GM23248 (cell line): Measurements from ENCODE around the gene FOXD2. TPM values are rescaled to one million over a fixed set of nuclear protein-coding genes. Genes with fewer than 3 reads are reported as not detected.

ENCODE experiments used
- DNase-seq: peaks from one replicate; pipeline ENCODE4 v3.0.0-alpha.2; 2015
- H2AFZ ChIP-seq: fragments of 200-600 bp; sonication (generic); 2 replicates; pipeline ENCODE4 v1.6.1; 2016; ENCODE audit warnings: antibody characterized with exemption
- H3F3A ChIP-seq: fragments of 200-600 bp; sonication (generic); 2 replicates; pipeline ENCODE4 v1.6.1; 2016; ENCODE audit warnings: mild to moderate bottlenecking, antibody characterized with exemption, mixed run types; ENCODE audit not compliant: insufficient read depth
- H3K27ac ChIP-seq: fragments of 200-600 bp; sonication (generic); 2 replicates; pipeline ENCODE4 v1.5.1; 2016; ENCODE audit warnings: mild to moderate bottlenecking
- H3K27me3 ChIP-seq: fragments of 200-600 bp; sonication (generic); replicated peaks from 2 replicates; pipeline ENCODE4 v1.6.1; 2016; ENCODE audit warnings: mild to moderate bottlenecking; ENCODE audit not compliant: insufficient read depth
- H3K36me3 ChIP-seq: fragments of 200-600 bp; sonication (generic); 2 replicates; pipeline ENCODE4 v1.6.1; 2016; ENCODE audit warnings: low read depth, mild to moderate bottlenecking
- H3K4me1 ChIP-seq: fragments of 200-600 bp; sonication (generic); 2 replicates; pipeline ENCODE4 v1.6.1; 2016; ENCODE audit warnings: mild to moderate bottlenecking; ENCODE audit not compliant: insufficient read depth
- H3K4me2 ChIP-seq: fragments of 200-600 bp; sonication (generic); one replicate; pipeline ENCODE4 v1.6.1; 2016; ENCODE audit warnings: mild to moderate bottlenecking; ENCODE audit not compliant: unreplicated experiment
- H3K4me3 ChIP-seq: fragments of 200-600 bp; sonication (generic); 2 replicates; pipeline ENCODE4 v1.5.1; 2016; ENCODE audit warnings: mild to moderate bottlenecking
- H3K79me2 ChIP-seq: fragments of 200-600 bp; sonication (generic); 2 replicates; pipeline ENCODE4 v1.6.1; 2016; ENCODE audit warnings: mild to moderate bottlenecking; ENCODE audit not compliant: insufficient read depth
- H3K9ac ChIP-seq: fragments of 200-600 bp; sonication (generic); 2 replicates; pipeline ENCODE4 v1.6.1; 2016; ENCODE audit warnings: mild to moderate bottlenecking
- H3K9me2 ChIP-seq: fragments of 200-600 bp; sonication (generic); 2 replicates; pipeline ENCODE4 v1.6.1; 2016; ENCODE audit warnings: mixed run types, mild to moderate bottlenecking, moderate library complexity; ENCODE audit not compliant: insufficient read depth
- H3K9me3 ChIP-seq: fragments of 200-600 bp; sonication (generic); one replicate; pipeline ENCODE4 v1.6.1; 2017; ENCODE audit warnings: low read depth
- H4K20me1 ChIP-seq: fragments of 200-600 bp; sonication (generic); 2 replicates; pipeline ENCODE4 v1.6.0; 2016; ENCODE audit not compliant: insufficient read depth
- EZH2 ChIP-seq: fragments of 200-600 bp; sonication (generic); IDR thresholded peaks from 2 replicates; pipeline ENCODE4 v1.6.1; 2018; ENCODE audit warnings: antibody characterized with exemption, mild to moderate bottlenecking; ENCODE audit not compliant: insufficient read depth, poor library complexity, severe bottlenecking
- EZH2phosphoT487 ChIP-seq: fragments of 200-600 bp; sonication (generic); IDR thresholded peaks from 2 replicates; pipeline ENCODE4 v1.6.1; 2018; ENCODE audit warnings: antibody characterized with exemption, moderate library complexity, mild to moderate bottlenecking, low read depth; ENCODE audit not compliant: insufficient read depth
- WGBS, 2 experiments: methylation state at CpG; one replicate each; pipeline ENCODE4 v1.1.6; 2015 to 2017; ENCODE audit warnings: low lambda C conversion rate in 2 of 2, low coverage in 1 of 2; ENCODE audit errors: missing lambda C conversion rate in 2 of 2; 5-methylcytosine and 5-hydroxymethylcytosine counted together
- in situ Hi-C: fragments of 300-500 bp; cut with MboI; formaldehyde crosslinking; loops from 2 replicates; pipeline ENCODE4 v1.15.0; 2020
- polyA plus RNA-seq: library from polyadenylated mRNA; unstranded; fragments of >200 nt; fragmentation: Nextera tagmentation; extraction: Ambion mirVana; gene quantifications from 2 replicates; pipeline ENCODE4 v1.2.1, GENCODE V29; 2016
- total RNA-seq: library from RNA; depleted of rRNA; stranded (reverse); fragments of >200 nt; shearing (Covaris generic); gene quantifications from 2 replicates; pipeline ENCODE4 v1.2.3, GENCODE V29; 2014; rRNA removed

FOXD2 gene
- total and polyA plus RNA-seq, 2 experiments from 2014 or later = 0.20 to 0.43 TPM

GRCh38 chr1:47485817-47486216, 48.0 kb downstream of the FOXD2 start:
- no peaks in the 10 kb centered on the region for H3K9me2 ChIP-seq
- no peaks in the 10 kb centered on the region for H3K36me3 ChIP-seq
- no peaks in the 10 kb centered on the region for H3K4me1 ChIP-seq
- H3K27ac ChIP-seq = no peak overlapping the region
- 51 to 65% methylated on average over 3 of the region's 3 CpGs for WGBS, 2 experiments
- H3K4me2 ChIP-seq = no peak overlapping the region
- DNase-seq = no peak
- no peak overlapping the region for H2AFZ ChIP-seq
- H3F3A ChIP-seq = no peaks in the 10 kb centered on the region
- peaks cover 10% of the 10 kb centered on the region; the same call in 1 of the 2 replicates for H3K27me3 ChIP-seq
- no peaks in the 10 kb centered on the region for H3K9me3 ChIP-seq
- in situ Hi-C loops = no loop called here
- no peak overlapping the region for H3K4me3 ChIP-seq
- no peak for TF ChIP-seq EZH2
- no peak for TF ChIP-seq EZH2phosphoT487
- no peak overlapping the region for H3K9ac ChIP-seq
- no peaks in the 10 kb centered on the region for H3K79me2 ChIP-seq
- H4K20me1 ChIP-seq = no peaks in the 10 kb centered on the region

- H3K4me1 ChIP-seq = no peaks in the 10 kb centered on the region
- WGBS, 2 experiments = 60 to 65% methylated on average over 3 of the region's 3 CpGs
- TF ChIP-seq EZH2phosphoT487 (no peak), EZH2 (no peak)
Measured at GRCh38 chr1:47487332-47487731, 49.5 kb downstream of the FOXD2 start.

GRCh38 chr1:47487850-47488450, 50.1 kb downstream of the FOXD2 start:
- TF ChIP-seq EZH2phosphoT487 (no peak), EZH2 (no peak)
- Histone ChIP-seq H4K20me1 (no peaks in the 10 kb centered on the region), H2AFZ (no peak overlapping the region), H3K4me2 (no peak overlapping the region), H3K9me2 (no peaks in the 10 kb centered on the region), H3K9ac (no peak overlapping the region), H3K36me3 (no peaks in the 10 kb centered on the region), H3K27me3 (peaks cover 10% of the 10 kb centered on the region; the same call in 1 of the 2 replicates), H3K4me3 (no peak overlapping the region), H3K79me2 (no peaks in the 10 kb centered on the region), H3F3A (no peaks in the 10 kb centered on the region), H3K9me3 (no peaks in the 10 kb centered on the region), H3K4me1 (no peaks in the 10 kb centered on the region), H3K27ac (no peak overlapping the region)
- DNase-seq = no peak
- 67 to 73% methylated on average over 8 of the region's 8 CpGs for WGBS, 2 experiments
- in situ Hi-C loops = no loop called here

More at GRCh38 chr1:47487332-47487731, 49.5 kb downstream of the FOXD2 start:
- Histone ChIP-seq H3F3A (no peaks in the 10 kb centered on the region), H3K79me2 (no peaks in the 10 kb centered on the region), H3K9me2 (no peaks in the 10 kb centered on the region), H3K9me3 (no peaks in the 10 kb centered on the region), H4K20me1 (no peaks in the 10 kb centered on the region), H3K9ac (no peak overlapping the region), H3K27me3 (peaks cover 10% of the 10 kb centered on the region; the same call in 1 of the 2 replicates), H3K4me3 (no peak overlapping the region), H3K4me2 (no peak overlapping the region), H2AFZ (no peak overlapping the region), H3K36me3 (no peaks in the 10 kb centered on the region), H3K27ac (no peak overlapping the region)
- in situ Hi-C loops = no loop called here
- DNase-seq = no peak

Other genes starting within 250 kb of the FOXD2 start
- gene PDZK1IP1, start 248.0 kb upstream of the FOXD2 start, total RNA-seq = not detected in 2 replicates
- not detected in 2 replicates for gene PDZK1IP1, start 248.0 kb upstream of the FOXD2 start, polyA plus RNA-seq
- not detected in 2 replicates for gene TAL1, start 205.8 kb upstream of the FOXD2 start, total RNA-seq
- gene TAL1, start 205.8 kb upstream of the FOXD2 start, polyA plus RNA-seq = not detected in 2 replicates
- gene STIL, start 123.9 kb upstream of the FOXD2 start, total RNA-seq = 10.0 and 17.1 TPM in 2 replicates
- 5.6 and 7.2 TPM in 2 replicates for gene STIL, start 123.9 kb upstream of the FOXD2 start, polyA plus RNA-seq
- gene CMPK1, start 104.3 kb upstream of the FOXD2 start, total RNA-seq = 137 and 146 TPM in 2 replicates
- 141 and 144 TPM in 2 replicates for gene CMPK1, start 104.3 kb upstream of the FOXD2 start, polyA plus RNA-seq
- 0.13 TPM in 1 of 2 replicates, not detected in the other for gene FOXE3, start 21.8 kb upstream of the FOXD2 start, total RNA-seq
- gene FOXE3, start 21.8 kb upstream of the FOXD2 start, polyA plus RNA-seq = 0.13 TPM in 1 of 2 replicates, not detected in the other